Tibial nerve (tissue), 4 donors: ENCODE results near the gene ZFAND3.

Source experiments
- EP300 ChIP-seq, 2 donors: sonication (generic); formaldehyde crosslinking; IDR thresholded peaks; one replicate each; pipeline ENCODE4 v1.6.1; 2017; ENCODE audit warnings: antibody characterized with exemption in 2 of 2, mild to moderate bottlenecking in 1 of 2
- POLR2A ChIP-seq, 2 donors: fragments of 450-650 bp; IDR thresholded peaks; one replicate each; pipeline ENCODE4 v1.6.1; 2017; ENCODE audit warnings: antibody characterized with exemption in 2 of 2, mild to moderate bottlenecking in 2 of 2, moderate library complexity in 2 of 2
- TF ChIP-seq, protein P1 (sequence below), 5 experiments: fragments of 200-600 bp in 3 of 5; fragments of 450-650 bp in 2 of 5; sonication (generic) in 3 of 5; IDR thresholded peaks; one replicate each; pipeline ENCODE4 v1.5.1; 2016 to 2019; ENCODE audit warnings: antibody characterized with exemption in 5 of 5, mild to moderate bottlenecking in 3 of 5, moderate library complexity in 2 of 5

DNA sequence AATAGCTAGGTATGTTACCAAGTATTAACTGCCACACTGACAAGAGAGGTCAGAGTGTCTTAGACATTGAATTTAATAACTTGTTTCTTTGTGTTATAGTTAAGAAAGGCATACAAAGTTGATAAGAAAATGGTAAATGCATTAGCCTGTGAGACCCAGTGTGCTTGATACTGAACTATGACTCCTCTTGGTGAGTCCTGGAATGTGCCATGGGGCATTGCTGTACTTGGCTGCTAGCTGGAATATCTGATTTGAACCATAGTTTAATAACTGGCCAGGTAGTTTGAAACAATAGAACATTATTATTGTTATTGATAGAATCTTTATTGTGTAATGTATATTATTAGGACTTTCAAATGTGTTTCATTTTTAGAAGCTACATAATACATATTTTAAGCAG, 70.0 kb downstream of the ZFAND3 start:
- TF ChIP-seq, protein P1, sequence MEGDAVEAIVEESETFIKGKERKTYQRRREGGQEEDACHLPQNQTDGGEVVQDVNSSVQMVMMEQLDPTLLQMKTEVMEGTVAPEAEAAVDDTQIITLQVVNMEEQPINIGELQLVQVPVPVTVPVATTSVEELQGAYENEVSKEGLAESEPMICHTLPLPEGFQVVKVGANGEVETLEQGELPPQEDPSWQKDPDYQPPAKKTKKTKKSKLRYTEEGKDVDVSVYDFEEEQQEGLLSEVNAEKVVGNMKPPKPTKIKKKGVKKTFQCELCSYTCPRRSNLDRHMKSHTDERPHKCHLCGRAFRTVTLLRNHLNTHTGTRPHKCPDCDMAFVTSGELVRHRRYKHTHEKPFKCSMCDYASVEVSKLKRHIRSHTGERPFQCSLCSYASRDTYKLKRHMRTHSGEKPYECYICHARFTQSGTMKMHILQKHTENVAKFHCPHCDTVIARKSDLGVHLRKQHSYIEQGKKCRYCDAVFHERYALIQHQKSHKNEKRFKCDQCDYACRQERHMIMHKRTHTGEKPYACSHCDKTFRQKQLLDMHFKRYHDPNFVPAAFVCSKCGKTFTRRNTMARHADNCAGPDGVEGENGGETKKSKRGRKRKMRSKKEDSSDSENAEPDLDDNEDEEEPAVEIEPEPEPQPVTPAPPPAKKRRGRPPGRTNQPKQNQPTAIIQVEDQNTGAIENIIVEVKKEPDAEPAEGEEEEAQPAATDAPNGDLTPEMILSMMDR (IDR thresholded peaks at IDR 0.05), result no peak
- TF ChIP-seq POLR2A (IDR thresholded peaks at IDR 0.05), result no peak
- no peak for TF ChIP-seq EP300 (IDR thresholded peaks at IDR 0.05)
